K562 (cell line): ENCODE data around the gene CATSPER4. TPM values are rescaled to one million over a fixed set of nuclear protein-coding genes. Genes with fewer than 3 reads are reported as not detected.

Source experiments
- ATAC-seq: fragments of 200-7000 bp; cut with Tn5 transposase; 3 replicates; pipeline ENCODE4 v1.9.1; 2020; ENCODE audit warnings: moderate library complexity
- BruUV-seq: library from RNA; stranded (reverse); fragments of 400-500 nt; replicated peaks from 2 replicates; lab custom pipeline; 2021; lab: Mats Ljungman, UMichigan
- CTCF ChIA-PET: fragments of 300-600 bp; formaldehyde crosslinking; extraction: SDS; loops from one replicate; lab custom pipeline; 2021; ENCODE audit warnings: low intra/inter-chr PET ratio; lab: Yijun Ruan, JAX
- POLR2A ChIA-PET: fragments of 300-600, 350-650 bp; sonication (Branson Sonifier 250); formaldehyde crosslinking; extraction: SDS; loops from one replicate; lab custom pipeline; 2021; ENCODE audit warnings: antibody characterized with exemption, inconsistent platforms; lab: Yijun Ruan, JAX
- DNase-seq, 4 experiments: peaks; one replicate each; pipeline versions ENCODE4 v3.0.0 to v3.0.0-alpha.2; 2011 to 2018; ENCODE audit warnings: low spot score in 3 of 4, mixed read lengths in 3 of 4; ENCODE audit errors: extremely low read depth in 1 of 4
- FAIRE-seq: peaks from 2 replicates; lab custom pipeline; 2011; peaks lifted over from hg19 to GRCh38; lab: Jason Lieb, UNC
- H2AFZ ChIP-seq: 2 replicates; pipeline ENCODE4 v1.6.0; 2011; ENCODE audit warnings: low read depth, low read length, control low read depth, inconsistent platforms
- H3K27ac ChIP-seq: fragments of 200-600 bp; 3 replicates; pipeline ENCODE4 v1.8.0; 2011; ENCODE audit warnings: low read depth, mild to moderate bottlenecking, control low read depth, inconsistent platforms, low read length, moderate library complexity, mixed read lengths; ENCODE audit errors: extremely low read depth
- H3K27me3 ChIP-seq, 2 experiments: fragments of 300-600 bp in 1 of 2; 2 replicates in 1 of 2; 3 replicates in 1 of 2; pipeline versions ENCODE4 v1.6.0 to v1.8.0; 2011; ENCODE audit warnings: inconsistent platforms in 2 of 2, low read length in 2 of 2, mild to moderate bottlenecking in 1 of 2, mixed read lengths in 1 of 2, moderate library complexity in 1 of 2; ENCODE audit not compliant: control insufficient read depth in 2 of 2, insufficient read depth in 2 of 2
- H3K36me3 ChIP-seq: fragments of 300-600 bp; 3 replicates; pipeline ENCODE4 v1.8.0; 2011; ENCODE audit warnings: mild to moderate bottlenecking, low read length, inconsistent platforms; ENCODE audit not compliant: control insufficient read depth, insufficient read depth
- H3K4me1 ChIP-seq, 2 experiments: fragments of 200-600 bp in 1 of 2; replicated peaks in 1 of 2; 2 replicates in 1 of 2; 3 replicates in 1 of 2; pipeline versions ENCODE4 v1.5.1 to v1.8.0; 2011; ENCODE audit warnings: inconsistent platforms in 2 of 2, low read length in 2 of 2, mild to moderate bottlenecking in 1 of 2, mixed read lengths in 1 of 2, moderate library complexity in 1 of 2; ENCODE audit not compliant: control insufficient read depth in 2 of 2, insufficient read depth in 2 of 2
- H3K4me2 ChIP-seq: 2 replicates; pipeline ENCODE4 v1.6.1; 2011; ENCODE audit warnings: low read length, control low read depth, inconsistent platforms, mixed read lengths; ENCODE audit not compliant: insufficient read depth
- H3K4me3 ChIP-seq: fragments of 200-600 bp; sonication (generic), shearing (Covaris generic); 2 replicates; pipeline ENCODE4 v1.5.1; 2016; ENCODE audit warnings: control low read depth, inconsistent platforms
- H3K79me2 ChIP-seq: fragments of 200-600 bp; 3 replicates; pipeline ENCODE4 v1.8.0; 2011; ENCODE audit warnings: low read length, inconsistent platforms; ENCODE audit not compliant: control insufficient read depth, insufficient read depth
- H3K9ac ChIP-seq, 2 experiments: 2 replicates each; pipeline versions ENCODE4 v1.6.0 to v1.6.1; 2011; ENCODE audit warnings: low read depth in 2 of 2, low read length in 2 of 2, control low read depth in 1 of 2, inconsistent platforms in 1 of 2, mild to moderate bottlenecking in 1 of 2, mixed read lengths in 1 of 2; ENCODE audit not compliant: insufficient read depth in 1 of 2
- H3K9me1 ChIP-seq: one replicate; pipeline ENCODE4 v1.6.0; 2011; ENCODE audit warnings: inconsistent platforms, mild to moderate bottlenecking, low read length, moderate library complexity; ENCODE audit not compliant: control insufficient read depth, insufficient read depth
- H3K9me3 ChIP-seq: replicated peaks from 2 replicates; pipeline ENCODE4 v1.5.1; 2011; ENCODE audit warnings: low read depth, low read length, inconsistent platforms; ENCODE audit not compliant: control insufficient read depth, insufficient read depth
- H4K20me1 ChIP-seq: replicated peaks from 2 replicates; pipeline ENCODE4 v1.6.1; 2011; ENCODE audit warnings: low read length, inconsistent platforms, mixed read lengths; ENCODE audit not compliant: control insufficient read depth, insufficient read depth
- BCLAF1 ChIP-seq, 2 experiments: fragments of 450-650 bp in 1 of 2; IDR thresholded peaks; 2 replicates each; pipeline ENCODE4 v1.6.1; 2011 to 2017; ENCODE audit warnings: low read depth in 2 of 2, antibody characterized with exemption in 1 of 2, borderline replicate concordance in 1 of 2, low read length in 1 of 2, mild to moderate bottlenecking in 1 of 2, mixed read lengths in 1 of 2; ENCODE audit not compliant: control insufficient read depth in 1 of 2
- CSDE1 ChIP-seq, 2 experiments: fragments of 450-650 bp; IDR thresholded peaks; 2 replicates each; pipeline ENCODE4 v1.6.1; 2016; ENCODE audit warnings: mild to moderate bottlenecking in 1 of 2
- EWSR1 ChIP-seq: fragments of 450-650 bp; IDR thresholded peaks from 2 replicates; pipeline ENCODE4 v1.6.1; 2018; ENCODE audit warnings: borderline replicate concordance, mild to moderate bottlenecking, low read depth, moderate library complexity; ENCODE audit not compliant: partially characterized antibody
- FOSL1 ChIP-seq: fragments of 200-800 bp; sonication (Bioruptor generic); conservative IDR thresholded peaks from 2 replicates; pipeline ENCODE4 v1.6.1; 2016; ENCODE audit warnings: missing genetic modification characterization, missing compliant biosample characterization
- GABPB2 ChIP-seq: fragments of 250-450 bp; sonication (Bioruptor Pico); conservative IDR thresholded peaks from 2 replicates; pipeline ENCODE4 v1.5.1; 2021; ENCODE audit warnings: mild to moderate bottlenecking
- HIVEP1 ChIP-seq: fragments of 250-450 bp; sonication (Bioruptor Pico); IDR thresholded peaks from 2 replicates; pipeline ENCODE4 v1.4.0; 2020; ENCODE audit warnings: mild to moderate bottlenecking
- HLTF ChIP-seq: fragments of 450-650 bp; IDR thresholded peaks from 2 replicates; pipeline ENCODE4 v1.6.1; 2016
- KLF16 ChIP-seq: IDR thresholded peaks from 2 replicates; pipeline ENCODE4 v1.6.1; 2016; ENCODE audit warnings: antibody characterized with exemption
- NEUROD1 ChIP-seq: fragments of 150-350 bp; IDR thresholded peaks from 2 replicates; pipeline ENCODE4 v1.6.1; 2014; ENCODE audit warnings: borderline replicate concordance, low read length, low read depth; ENCODE audit not compliant: partially characterized antibody
- NR2C1 ChIP-seq, 2 experiments: fragments of 450-650 bp; IDR thresholded peaks; 2 replicates each; pipeline ENCODE4 v1.6.1; 2017; ENCODE audit warnings: mild to moderate bottlenecking in 2 of 2, antibody characterized with exemption in 1 of 2, inconsistent platforms in 1 of 2, missing compliant biosample characterization in 1 of 2, missing genetic modification characterization in 1 of 2
- RB1 ChIP-seq: fragments of 450-650 bp; IDR thresholded peaks from 2 replicates; pipeline ENCODE4 v1.6.1; 2017; ENCODE audit warnings: low read depth, mild to moderate bottlenecking
- TRIM24 ChIP-seq, 2 experiments: fragments of 450-650 bp; IDR thresholded peaks; 2 replicates each; pipeline ENCODE4 v1.6.1; 2016
- U2AF2 ChIP-seq: fragments of 200-400 bp; formaldehyde crosslinking; optimal IDR thresholded peaks from 2 replicates; pipeline ENCODE3; 2017; ENCODE audit warnings: low read depth, mild to moderate bottlenecking, low read length
- ZFP1 ChIP-seq: fragments of 450-650 bp; formaldehyde crosslinking; IDR thresholded peaks from 2 replicates; pipeline ENCODE4 v1.4.0; 2020; ENCODE audit warnings: mild to moderate bottlenecking, mixed read lengths
- ZFPM2 ChIP-seq: fragments of 250-450 bp; sonication (Bioruptor Pico); IDR thresholded peaks from 2 replicates; pipeline ENCODE4 v1.5.1; 2022; ENCODE audit warnings: mild to moderate bottlenecking
- ZNF217 ChIP-seq: sonication (generic); formaldehyde crosslinking; IDR thresholded peaks from 2 replicates; pipeline ENCODE4 v1.8.0; 2022; ENCODE audit warnings: mild to moderate bottlenecking, missing genetic modification reagents
- ZNF280A ChIP-seq: fragments of 450-650 bp; IDR thresholded peaks from 2 replicates; pipeline ENCODE4 v1.6.1; 2018; ENCODE audit warnings: mild to moderate bottlenecking, low read depth; ENCODE audit not compliant: partially characterized antibody
- ZNF311 ChIP-seq: fragments of 250-450 bp; sonication (Bioruptor Pico); IDR thresholded peaks from 2 replicates; pipeline ENCODE4 v1.4.0; 2020; ENCODE audit warnings: mild to moderate bottlenecking, moderate library complexity
- WGBS: fragments of 100-300 bp; shearing (Covaris generic); methylation state at CpG from one replicate; pipeline ENCODE4 v1.1.6; 2016; ENCODE audit warnings: low coverage, mixed read lengths; ENCODE audit not compliant: insufficient coverage; ENCODE audit errors: missing lambda C conversion rate; 5-methylcytosine and 5-hydroxymethylcytosine counted together
- in situ Hi-C: fragments of 300-500 bp; cut with MboI; formaldehyde crosslinking; loops from 4 replicates; pipeline ENCODE4 v1.15.0; 2018; ENCODE audit warnings: inconsistent platforms, mixed read lengths
- intact Hi-C: fragments of 100-400 bp; cut with micrococcal nuclease; formaldehyde crosslinking; loops from 2 replicates; pipeline ENCODE4 v1.14.2; 2022
- polyA plus RNA-seq, 8 experiments: library from polyadenylated mRNA; depleted of rRNA in 4 of 8; stranded (reverse) in 5 of 8; unstranded in 3 of 8; fragments of >200 nt; fragmentation: Nextera tagmentation in 2 of 8; fragmentation: Illumina TruSeq in 1 of 8; extraction: Ambion mirVana in 2 of 8; extraction: Trizol in 1 of 8; gene quantifications; 2 replicates each; pipeline versions ENCODE4 v1.2.1 to v1.2.3, GENCODE V29; 2011 to 2014; ENCODE audit warnings: inconsistent platforms in 1 of 8, missing spikeins in 1 of 8
- total RNA-seq, 7 experiments: library from RNA; depleted of rRNA in 6 of 7; stranded (reverse); fragments of >200 nt in 6 of 7; fragmentation: Illumina TruSeq in 2 of 7; extraction: Trizol in 2 of 7; gene quantifications; 2 replicates each; pipeline versions ENCODE4 v1.2.1 to v1.2.3, GENCODE V29; 2011 to 2021; ENCODE audit warnings: low replicate concordance in 1 of 7

The CATSPER4 gene
- total and polyA plus RNA-seq, 9 of the 15 experiments (the other 6 are each of a cell fraction or from before 2014, with no cell fraction given): 0.04 to 0.13 TPM; not detected in 7

GRCh38 chr1:26233903-26234643, 43.7 kb downstream of the CATSPER4 start, which contains the start of gene CEP85:
CEP85 (plus strand) TSS chr1:26234200; CDS start chr1:26239784, 5,584 bp downstream.
- peak within 1 kb of the TSS; percentile 89 for H3K27ac ChIP-seq
- no peaks in the 10 kb centered on the region for H3K27me3 ChIP-seq
- POLR2A ChIA-PET: interaction anchor here (0.5 to 6.3 kb wide), 22 partner anchors 12 to 202 kb away, joined by 3 to 53 read pairs (median 4); partner anchors contain the start of genes SH3BGRL3 and ZNF593
- peak within 1 kb of the TSS; percentile 91 to 99 for H3K9ac ChIP-seq
- WGBS: under 1% methylated on average over 73 of the region's 73 CpGs
- FAIRE-seq: peak; percentile 88
- H3K36me3 ChIP-seq: peaks cover 20% of the 10 kb centered on the region; the same call in 2 of the 3 replicates
- intact Hi-C loops (loop anchor here (1.0 to 5.0 kb wide), 3 partner anchors 44 to 372 kb away; partner anchors contain the start of genes C1orf232, CATSPER4 and ZNF593), in situ Hi-C loops (no loop called here)
- peak within 1 kb of the TSS; percentile 100 for H2AFZ ChIP-seq
- H3K4me3 ChIP-seq: peak within 1 kb of the TSS; percentile 76
- CTCF ChIA-PET: interaction anchor here (0.6 to 1.4 kb wide), 7 partner anchors 44 to 129 kb away, joined by 3 to 4 read pairs (median 3); partner anchors contain the start of gene ZNF593
- H3K4me2 ChIP-seq: peak within 1 kb of the TSS; percentile 98
- DNase-seq: peak; percentile 99 to 100 (median 100)
- H3K4me1 ChIP-seq: peaks cover 12 to 22% of the 10 kb centered on the region in 2 experiments; a peak in 4 of 5 replicates
- peaks cover 23% of the 10 kb centered on the region; the same call in 1 of the 2 replicates for H4K20me1 ChIP-seq
- ATAC-seq: peak; percentile 94
- TSS peak; percentile 75 for BruUV-seq
- H3K9me1 ChIP-seq: no peaks in the 10 kb centered on the region
- peaks cover 55% of the 10 kb centered on the region for H3K79me2 ChIP-seq
- no peaks in the 10 kb centered on the region for H3K9me3 ChIP-seq
- TF ChIP-seq ZNF280A: no peak
- TF ChIP-seq BCLAF1 (IDR thresholded peaks at IDR 0.05; ENCODE audit: borderline replicate concordance in 1 of 2, control insufficient read depth in 1 of 2, low read depth in 2 of 2, low read length in 1 of 2): no peak
- TF ChIP-seq ZFPM2 (CRISPR knock-in tag): peak; percentile 80; the same call in 1 of the 2 replicates
- TF ChIP-seq GABPB2: no peak
- no peak for TF ChIP-seq CSDE1 (IDR thresholded peaks at IDR 0.05)
- peak; percentile 68 for TF ChIP-seq RB1
- no peak for TF ChIP-seq NR2C1 (IDR thresholded peaks at IDR 0.05)
- no peak for TF ChIP-seq NR2C1 (tag; IDR thresholded peaks at IDR 0.05)
- peak; percentile 90 for TF ChIP-seq NEUROD1
- TF ChIP-seq EWSR1: no peak
- TF ChIP-seq HIVEP1: peak; percentile 80; the same call in 1 of the 2 replicates
- no peak for TF ChIP-seq TRIM24 (IDR thresholded peaks at IDR 0.05)
- TF ChIP-seq FOSL1 (tag): no peak; the same call in none of the 2 replicates
- TF ChIP-seq HLTF: peak; percentile 76; the same call in 1 of the 2 replicates
- no peak for TF ChIP-seq ZNF217 (CRISPR knock-in tag)
- TF ChIP-seq ZNF311: no peak
- TF ChIP-seq KLF16: peak; percentile 76; the same call in 1 of the 2 replicates
- no peak for TF ChIP-seq ZFP1 (CRISPR knock-in tag)
- no peak for TF ChIP-seq U2AF2
